ENCODE results near the gene MAPK11. TPM values are rescaled to one million over a fixed set of nuclear protein-coding genes. Genes with fewer than 3 reads are reported as not detected.
A peak's percentile ranks its signal among the peaks of the same experiment; 100 is the strongest.

MAPK11 gene
- total RNA-seq, result 11.9 and 12.9 TPM in 2 replicates

- no peak for DNase-seq (ENCODE audit: low read depth)
- no peak for TF ChIP-seq CTCF (IDR thresholded peaks at IDR 0.05; ENCODE audit: insufficient read depth, low read length, poor library complexity, severe bottlenecking)
- H3K27me3 ChIP-seq (ENCODE audit: control insufficient read depth, insufficient read depth, low read length), result peaks cover 5% of the 10 kb centered on the region
- no peaks in the 10 kb centered on the region for H3K36me3 ChIP-seq (ENCODE audit: control insufficient read depth, insufficient read depth, low read length)
- peak within 1 kb of the TSS; percentile 42 for H3K4me3 ChIP-seq (ENCODE audit: low read depth, low read length)
Observed at GRCh38 chr22:50269970-50270665, at the start of gene MAPK11. Gene MAPK11, minus strand, starts transcription at chr22:50270380. Its CDS starts 88 bp downstream, at chr22:50270292.

- H3K4me3 ChIP-seq (ENCODE audit: low read depth, low read length), result no peak overlapping the region
- H3K27me3 ChIP-seq (ENCODE audit: control insufficient read depth, insufficient read depth, low read length), result peaks cover 3% of the 10 kb centered on the region
- no peak for DNase-seq (ENCODE audit: low read depth)
- H3K36me3 ChIP-seq (ENCODE audit: control insufficient read depth, insufficient read depth, low read length), result no peaks in the 10 kb centered on the region
- TF ChIP-seq CTCF (IDR thresholded peaks at IDR 0.05; ENCODE audit: insufficient read depth, low read length, poor library complexity, severe bottlenecking), result no peak
Observed at GRCh38 chr22:50319503-50319951, 49.3 kb upstream of the MAPK11 start.

- no peak for DNase-seq (ENCODE audit: low read depth)
- peaks cover 3% of the 10 kb centered on the region for H3K27me3 ChIP-seq (ENCODE audit: control insufficient read depth, insufficient read depth, low read length)
- no peak overlapping the region for H3K4me3 ChIP-seq (ENCODE audit: low read depth, low read length)
- no peaks in the 10 kb centered on the region for H3K36me3 ChIP-seq (ENCODE audit: control insufficient read depth, insufficient read depth, low read length)
- no peak for TF ChIP-seq CTCF (IDR thresholded peaks at IDR 0.05; ENCODE audit: insufficient read depth, low read length, poor library complexity, severe bottlenecking)
Observed at GRCh38 chr22:50318698-50319411, 48.7 kb upstream of the MAPK11 start.

GRCh38 chr22:50318356-50318697 is 48.1 kb upstream of the MAPK11 start:
- DNase-seq (ENCODE audit: low read depth), result no peak
- no peaks in the 10 kb centered on the region for H3K36me3 ChIP-seq (ENCODE audit: control insufficient read depth, insufficient read depth, low read length)
- H3K4me3 ChIP-seq (ENCODE audit: low read depth, low read length), result no peak overlapping the region
- TF ChIP-seq CTCF (IDR thresholded peaks at IDR 0.05; ENCODE audit: insufficient read depth, low read length, poor library complexity, severe bottlenecking), result no peak
- peaks cover 3% of the 10 kb centered on the region for H3K27me3 ChIP-seq (ENCODE audit: control insufficient read depth, insufficient read depth, low read length)

GRCh38 chr22:50317674-50318073 is 47.5 kb upstream of the MAPK11 start:
- no peak for DNase-seq (ENCODE audit: low read depth)
- Histone ChIP-seq H3K4me3 (ENCODE audit: low read depth, low read length) (no peak overlapping the region), H3K27me3 (ENCODE audit: control insufficient read depth, insufficient read depth, low read length) (peaks cover 3% of the 10 kb centered on the region), H3K36me3 (ENCODE audit: control insufficient read depth, insufficient read depth, low read length) (no peaks in the 10 kb centered on the region)
- TF ChIP-seq CTCF (IDR thresholded peaks at IDR 0.05; ENCODE audit: insufficient read depth, low read length, poor library complexity, severe bottlenecking), result no peak
